ENCODE results near the gene NDFIP2.
"Not testable (repeated sequence)": the region's sequence is repeated elsewhere in the genome, so short reads cannot be mapped to it uniquely, and the experiment has no call there.

NDFIP2 gene

GRCh38 chr13:79600146-79600545, 119.2 kb downstream of the NDFIP2 start:
- not testable (repeated sequence) for H3K36me3 ChIP-seq (ENCODE audit: control insufficient read depth, insufficient read depth, low read length); H3K4me1 ChIP-seq (ENCODE audit: control insufficient read depth, insufficient read depth, low read length); H3K4me3 ChIP-seq (ENCODE audit: low read depth, low read length); H3K27me3 ChIP-seq (ENCODE audit: control insufficient read depth, insufficient read depth, low read length); H3K27ac ChIP-seq (ENCODE audit: low read depth, low read length); H3K9me3 ChIP-seq (ENCODE audit: control insufficient read depth, insufficient read depth, low read length); H3K9ac ChIP-seq (ENCODE audit: low read depth, low read length)

DNA sequence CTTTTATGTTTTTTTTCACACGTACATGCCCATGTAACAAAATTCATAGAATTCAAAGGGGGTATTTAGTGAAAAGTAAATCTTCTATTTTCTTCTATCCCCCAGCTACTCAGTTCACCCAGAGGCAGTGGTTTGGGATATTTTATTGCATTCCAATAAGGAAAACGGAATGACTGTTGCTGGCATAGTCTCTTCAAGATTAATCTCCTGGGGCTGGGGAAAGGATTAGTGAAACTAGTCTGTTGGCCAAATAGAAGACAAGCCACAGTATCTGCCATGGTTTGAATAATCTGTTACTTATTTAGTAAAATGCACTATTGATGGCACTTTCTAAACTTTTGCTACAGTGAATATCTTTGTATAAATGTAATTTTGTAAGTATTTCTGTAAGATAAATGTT, 122.0 kb downstream of the NDFIP2 start:
- H3K27me3 ChIP-seq (ENCODE audit: control insufficient read depth, insufficient read depth, low read length) = no peaks in the 10 kb centered on the region
- no peaks in the 10 kb centered on the region for H3K36me3 ChIP-seq (ENCODE audit: control insufficient read depth, insufficient read depth, low read length)
- H3K9me3 ChIP-seq (ENCODE audit: control insufficient read depth, insufficient read depth, low read length) = no peaks in the 10 kb centered on the region
- no peaks in the 10 kb centered on the region for H3K4me1 ChIP-seq (ENCODE audit: control insufficient read depth, insufficient read depth, low read length)
- H3K4me3 ChIP-seq (ENCODE audit: low read depth, low read length) = no peak overlapping the region
- no peak overlapping the region for H3K27ac ChIP-seq (ENCODE audit: low read depth, low read length)
- no peak overlapping the region for H3K9ac ChIP-seq (ENCODE audit: low read depth, low read length)

DNA sequence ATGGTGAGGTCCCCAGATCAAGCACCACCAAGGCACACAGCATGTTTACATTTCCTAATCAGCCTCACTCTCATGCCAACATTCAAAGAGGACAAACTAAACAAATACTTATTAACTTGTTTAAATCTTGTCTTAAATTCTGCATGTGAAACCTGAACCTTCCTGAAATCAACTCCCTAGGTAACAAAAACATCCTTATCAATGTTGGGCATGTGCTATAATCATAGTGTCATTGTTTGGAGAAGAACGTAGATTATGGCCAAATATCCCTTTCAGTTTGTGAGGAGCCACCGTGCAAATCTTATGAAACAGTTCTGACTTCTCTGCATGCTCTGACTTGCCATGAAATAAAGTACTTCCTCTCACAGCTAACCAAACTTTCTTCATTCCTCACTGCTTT, 123.8 kb downstream of the NDFIP2 start:
- Histone ChIP-seq H3K4me1 (ENCODE audit: control insufficient read depth, insufficient read depth, low read length) (no peaks in the 10 kb centered on the region), H3K4me3 (ENCODE audit: low read depth, low read length) (no peak overlapping the region), H3K27me3 (ENCODE audit: control insufficient read depth, insufficient read depth, low read length) (no peaks in the 10 kb centered on the region), H3K27ac (ENCODE audit: low read depth, low read length) (no peak overlapping the region), H3K9me3 (ENCODE audit: control insufficient read depth, insufficient read depth, low read length) (no peaks in the 10 kb centered on the region), H3K36me3 (ENCODE audit: control insufficient read depth, insufficient read depth, low read length) (no peaks in the 10 kb centered on the region), H3K9ac (ENCODE audit: low read depth, low read length) (no peak overlapping the region)

Data from HUES48 (cell line).